Astrocyte of the spinal cord (primary cell): ENCODE data around the gene ATRIP.
A peak's percentile ranks its signal among the peaks of the same experiment; 100 is the strongest.

ENCODE experiments used
- DNase-seq: peaks from one replicate; pipeline ENCODE4 v3.0.0; 2011; ENCODE audit warnings: low read depth, low spot score
- H3K4me3 ChIP-seq: 2 replicates; pipeline ENCODE4 v1.5.1; 2011; ENCODE audit warnings: low read depth, mild to moderate bottlenecking, low read length, moderate library complexity
- in situ Hi-C: cut with HindIII; loops from 2 replicates; pipeline ENCODE4 v1.10.0; 2017; ENCODE audit warnings: low sequenced_read_pairs
- TF ChIP-seq, protein P1 (sequence below): IDR thresholded peaks from 2 replicates; pipeline ENCODE4 v1.5.1; 2012; ENCODE audit warnings: low read depth, mild to moderate bottlenecking, low read length, inconsistent platforms

ATRIP gene

DNA sequence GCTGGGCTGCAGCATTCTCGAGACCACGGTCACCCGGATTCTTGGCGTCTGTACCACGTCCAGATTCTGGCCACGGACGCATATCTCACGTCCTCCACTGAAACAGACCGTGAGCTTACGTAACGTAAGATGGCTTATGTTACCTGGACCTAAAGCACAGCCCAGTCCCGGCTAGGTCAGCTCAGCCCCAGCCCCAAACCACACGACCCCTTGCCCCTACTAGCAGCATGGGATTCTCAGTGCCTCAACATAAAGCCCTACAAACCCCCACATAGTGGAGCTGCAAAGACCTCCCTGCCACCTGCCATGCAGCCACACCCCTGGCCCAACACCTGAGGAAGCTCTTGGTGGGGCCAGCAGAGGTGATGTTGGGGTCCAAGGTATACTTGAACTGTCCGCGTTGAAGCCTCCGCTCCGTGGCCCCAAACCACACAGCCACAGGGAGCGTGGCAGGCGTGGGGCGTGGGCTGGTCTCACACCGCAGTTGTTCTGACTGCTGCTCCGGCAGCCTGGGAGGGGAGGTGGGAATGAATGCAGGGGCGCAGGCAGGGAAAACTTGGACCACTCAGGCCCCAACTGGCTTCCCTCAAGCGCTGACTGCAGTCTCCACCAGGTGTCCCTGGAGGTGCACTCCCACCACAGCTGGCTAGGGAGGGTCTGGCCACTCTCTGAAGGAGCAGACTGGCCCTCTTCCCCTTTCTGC, 31.1 kb upstream of the ATRIP start:
- no peak for DNase-seq
- H3K4me3 ChIP-seq = no peak overlapping the region
- in situ Hi-C loops = no loop called here
- TF ChIP-seq, protein P1, sequence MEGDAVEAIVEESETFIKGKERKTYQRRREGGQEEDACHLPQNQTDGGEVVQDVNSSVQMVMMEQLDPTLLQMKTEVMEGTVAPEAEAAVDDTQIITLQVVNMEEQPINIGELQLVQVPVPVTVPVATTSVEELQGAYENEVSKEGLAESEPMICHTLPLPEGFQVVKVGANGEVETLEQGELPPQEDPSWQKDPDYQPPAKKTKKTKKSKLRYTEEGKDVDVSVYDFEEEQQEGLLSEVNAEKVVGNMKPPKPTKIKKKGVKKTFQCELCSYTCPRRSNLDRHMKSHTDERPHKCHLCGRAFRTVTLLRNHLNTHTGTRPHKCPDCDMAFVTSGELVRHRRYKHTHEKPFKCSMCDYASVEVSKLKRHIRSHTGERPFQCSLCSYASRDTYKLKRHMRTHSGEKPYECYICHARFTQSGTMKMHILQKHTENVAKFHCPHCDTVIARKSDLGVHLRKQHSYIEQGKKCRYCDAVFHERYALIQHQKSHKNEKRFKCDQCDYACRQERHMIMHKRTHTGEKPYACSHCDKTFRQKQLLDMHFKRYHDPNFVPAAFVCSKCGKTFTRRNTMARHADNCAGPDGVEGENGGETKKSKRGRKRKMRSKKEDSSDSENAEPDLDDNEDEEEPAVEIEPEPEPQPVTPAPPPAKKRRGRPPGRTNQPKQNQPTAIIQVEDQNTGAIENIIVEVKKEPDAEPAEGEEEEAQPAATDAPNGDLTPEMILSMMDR = peak; percentile 16

DNA sequence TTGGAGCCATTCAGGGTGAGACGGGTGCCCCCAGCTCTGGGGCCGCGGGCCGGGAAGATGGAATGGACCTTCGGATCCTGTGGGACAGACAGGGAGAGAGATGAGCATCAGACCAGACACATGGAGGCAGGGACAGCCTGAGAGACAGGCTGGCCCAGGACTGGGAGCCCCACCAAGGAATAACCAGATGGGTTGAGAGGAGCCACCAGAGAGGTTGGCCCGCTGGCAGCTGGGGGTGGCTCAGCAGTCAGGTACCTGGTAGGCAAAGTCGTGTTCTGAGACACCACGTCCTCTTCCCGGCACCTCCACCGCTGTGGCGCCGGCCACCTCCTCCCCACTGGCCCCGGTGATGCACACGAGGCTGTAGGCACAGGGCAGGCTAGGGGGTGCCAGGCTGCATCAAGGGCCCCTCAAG, 30.4 kb upstream of the ATRIP start:
- in situ Hi-C loops = no loop called here
- TF ChIP-seq, protein P1 = no peak
- H3K4me3 ChIP-seq = no peak overlapping the region

GRCh38 chr3:48416546-48416945, 30.0 kb upstream of the ATRIP start:
- H3K4me3 ChIP-seq = no peak overlapping the region
- TF ChIP-seq, protein P1 = no peak
- in situ Hi-C loops = no loop called here
- no peak for DNase-seq

More for the DNA sequence above, 30.4 kb upstream of the ATRIP start:
- DNase-seq = no peak

DNA sequence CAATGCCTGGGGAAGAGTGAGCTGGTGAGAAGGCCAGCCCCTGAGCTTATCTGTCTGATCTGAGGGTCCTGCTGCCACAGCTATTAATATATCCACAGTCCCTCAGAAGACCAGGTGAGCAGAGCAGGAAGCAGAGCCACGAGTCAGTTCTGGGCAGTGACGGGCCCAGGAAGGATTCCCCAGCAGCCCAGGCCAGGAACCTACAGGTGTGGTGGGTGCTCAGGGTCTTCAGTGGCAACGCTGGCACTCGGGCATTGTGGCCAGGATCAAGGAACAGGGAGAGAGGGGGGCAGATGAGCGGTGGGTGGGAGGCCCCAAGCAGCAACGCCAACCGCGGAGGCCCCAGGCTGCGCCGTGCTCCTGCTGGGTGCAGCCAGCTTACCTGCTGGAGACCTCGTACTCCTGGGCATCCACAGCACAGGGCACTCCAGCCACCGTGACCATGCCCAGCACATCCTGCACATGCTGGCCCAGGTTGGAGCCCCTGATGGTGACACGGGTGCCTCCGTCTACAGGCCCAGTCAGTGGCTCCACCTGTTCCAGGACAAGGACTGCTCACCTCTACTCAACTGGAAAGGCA, 28.9 kb upstream of the ATRIP start:
- in situ Hi-C loops = no loop called here
- DNase-seq = no peak
- H3K4me3 ChIP-seq = no peak overlapping the region
- TF ChIP-seq, protein P1 = no peak

DNA sequence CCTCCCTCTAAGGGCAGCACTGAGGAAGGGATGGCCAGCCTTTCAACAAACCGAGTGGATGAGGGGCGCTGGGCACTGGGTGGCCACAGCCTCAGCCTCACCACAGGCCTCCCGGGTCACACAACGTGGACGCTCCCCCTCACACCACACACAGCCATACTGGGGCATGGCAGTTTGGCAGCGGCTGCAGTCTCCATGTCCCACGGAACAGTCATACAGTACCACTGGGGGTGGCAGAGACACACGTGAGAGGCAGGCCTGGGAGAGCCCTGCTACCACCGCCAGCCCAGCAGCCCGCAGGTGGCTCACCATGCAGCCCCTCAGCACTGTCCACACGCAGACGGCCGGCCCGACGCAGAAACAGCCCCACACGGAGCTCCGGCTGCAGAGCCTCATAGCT, 28.4 kb upstream of the ATRIP start:
- no peak overlapping the region for H3K4me3 ChIP-seq
- in situ Hi-C loops = no loop called here
- DNase-seq = no peak
- TF ChIP-seq, protein P1 = no peak

DNA sequence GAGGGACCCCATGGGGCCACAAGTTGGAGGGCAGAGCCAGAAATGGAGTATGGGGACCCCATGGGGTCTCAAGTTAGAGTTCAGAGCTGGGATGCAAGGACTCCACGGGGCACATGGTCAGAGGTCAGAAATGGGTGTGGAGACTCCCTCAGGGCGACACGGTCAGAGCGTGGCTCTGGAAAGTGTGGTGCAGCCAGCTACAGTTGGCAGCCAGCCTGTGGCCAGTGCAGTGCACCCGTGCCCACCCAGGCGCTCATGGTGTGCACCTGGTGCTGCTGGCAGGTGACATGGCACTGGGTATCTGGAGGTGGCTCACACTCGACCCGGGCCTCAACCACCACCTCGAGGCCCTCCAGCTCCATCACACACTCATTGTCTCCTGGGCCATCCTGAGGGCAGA, 27.9 kb upstream of the ATRIP start:
- no peak for DNase-seq
- in situ Hi-C loops = no loop called here
- TF ChIP-seq, protein P1 = no peak
- no peak overlapping the region for H3K4me3 ChIP-seq
